ENCODE measurements around the gene SUMO2. TPM values are rescaled to one million over a fixed set of nuclear protein-coding genes. Genes with fewer than 3 reads are reported as not detected.
A peak's percentile ranks its signal among the peaks of the same experiment; 100 is the strongest.
"Not testable (repeated sequence)": the region's sequence is repeated elsewhere in the genome, so short reads cannot be mapped to it uniquely, and the experiment has no call there.

Gene SUMO2
- total and polyA plus RNA-seq, 2 donors from 2014 or later: 279 to 315 TPM

DNA sequence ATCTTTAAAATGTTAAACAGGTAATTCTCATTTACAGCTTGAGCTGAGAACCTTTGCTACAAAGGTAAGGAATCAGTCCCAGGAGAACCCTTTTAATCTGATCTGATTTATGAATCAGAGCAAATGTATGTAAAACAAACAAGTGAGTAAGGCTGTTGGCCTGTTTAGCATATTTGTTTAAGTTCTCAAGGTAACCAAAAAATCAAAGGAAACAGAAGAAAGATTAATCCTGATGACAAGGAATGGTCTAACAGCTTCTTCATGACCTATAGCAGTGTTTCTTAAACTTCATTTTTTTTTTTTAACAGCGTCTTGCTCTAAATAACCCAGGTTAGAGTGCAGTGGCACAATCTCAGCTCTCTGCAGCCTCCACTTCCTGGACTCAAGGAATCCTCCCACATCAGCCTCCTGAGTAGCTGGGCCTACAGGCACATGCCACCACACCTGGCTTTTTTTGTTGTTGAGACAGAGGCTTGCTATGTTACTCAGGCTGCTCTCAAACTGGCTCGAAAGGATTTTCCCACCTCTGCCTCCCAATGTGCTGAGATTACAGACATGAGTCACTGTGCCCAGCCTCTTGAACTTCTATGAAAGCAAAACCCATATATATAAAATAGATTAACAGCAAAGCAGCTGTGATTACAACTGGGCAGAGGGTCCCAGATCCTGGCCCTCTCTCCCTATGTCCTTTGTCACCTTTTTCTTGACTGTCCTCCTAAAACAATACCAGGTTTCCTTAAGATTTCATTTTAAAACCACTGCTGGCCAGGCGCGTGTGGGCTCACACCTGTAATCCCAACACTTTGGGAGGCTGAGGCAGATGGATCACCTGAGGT, 23.3 kb downstream of the SUMO2 start:
- H3K36me3 ChIP-seq (ENCODE audit: control insufficient read depth in 2 of 3, insufficient read depth in 3 of 3, low read length in 3 of 3): no peaks in the 10 kb centered on the region
- no peak for DNase-seq
- no peak overlapping the region for H3K27ac ChIP-seq (ENCODE audit: low read depth in 2 of 2, low read length in 2 of 2)
- no peak overlapping the region for H3K9ac ChIP-seq (ENCODE audit: low read length in 3 of 3)
- H3K27me3 ChIP-seq (ENCODE audit: control insufficient read depth, insufficient read depth, low read length): no peaks in the 10 kb centered on the region
- H3K9me3 ChIP-seq (ENCODE audit: control insufficient read depth in 2 of 3, insufficient read depth in 1 of 3, low read length in 3 of 3): no peaks in the 10 kb centered on the region
- H3K4me3 ChIP-seq (ENCODE audit: low read length in 3 of 3): no peak overlapping the region
- no peak for FAIRE-seq
- TF ChIP-seq, protein P1, sequence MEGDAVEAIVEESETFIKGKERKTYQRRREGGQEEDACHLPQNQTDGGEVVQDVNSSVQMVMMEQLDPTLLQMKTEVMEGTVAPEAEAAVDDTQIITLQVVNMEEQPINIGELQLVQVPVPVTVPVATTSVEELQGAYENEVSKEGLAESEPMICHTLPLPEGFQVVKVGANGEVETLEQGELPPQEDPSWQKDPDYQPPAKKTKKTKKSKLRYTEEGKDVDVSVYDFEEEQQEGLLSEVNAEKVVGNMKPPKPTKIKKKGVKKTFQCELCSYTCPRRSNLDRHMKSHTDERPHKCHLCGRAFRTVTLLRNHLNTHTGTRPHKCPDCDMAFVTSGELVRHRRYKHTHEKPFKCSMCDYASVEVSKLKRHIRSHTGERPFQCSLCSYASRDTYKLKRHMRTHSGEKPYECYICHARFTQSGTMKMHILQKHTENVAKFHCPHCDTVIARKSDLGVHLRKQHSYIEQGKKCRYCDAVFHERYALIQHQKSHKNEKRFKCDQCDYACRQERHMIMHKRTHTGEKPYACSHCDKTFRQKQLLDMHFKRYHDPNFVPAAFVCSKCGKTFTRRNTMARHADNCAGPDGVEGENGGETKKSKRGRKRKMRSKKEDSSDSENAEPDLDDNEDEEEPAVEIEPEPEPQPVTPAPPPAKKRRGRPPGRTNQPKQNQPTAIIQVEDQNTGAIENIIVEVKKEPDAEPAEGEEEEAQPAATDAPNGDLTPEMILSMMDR (IDR thresholded peaks at IDR 0.05; ENCODE audit: borderline replicate concordance, extremely low read depth, insufficient read depth): no peak
- intact Hi-C loops (cut with DNase I): no loop called here
- H3K4me1 ChIP-seq (ENCODE audit: control insufficient read depth in 2 of 3, insufficient read depth in 2 of 3, low read depth in 1 of 3, low read length in 3 of 3): peaks cover 0 to 5% (median 3%) of the 10 kb centered on the region in 3 donors

DNA sequence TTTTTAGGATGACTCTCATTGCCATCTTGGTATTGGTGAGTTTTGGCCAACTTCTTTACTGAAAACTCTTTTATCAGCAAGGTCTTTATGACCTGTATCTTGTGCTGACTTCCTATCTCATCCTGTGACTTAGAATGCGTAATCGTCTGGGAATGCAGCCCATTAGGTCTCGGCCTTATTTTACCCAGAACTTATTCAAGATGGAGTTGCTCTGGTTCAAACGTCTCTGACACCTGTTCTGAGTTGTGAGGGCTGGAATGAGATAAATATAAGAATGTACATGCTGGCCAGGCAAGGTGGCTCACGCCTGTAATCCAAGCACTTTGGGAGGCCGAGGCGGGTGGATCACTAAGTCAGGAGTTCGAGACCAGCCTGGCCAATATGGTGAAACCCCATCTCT, 24.3 kb downstream of the SUMO2 start:
- intact Hi-C loops (cut with DNase I); FAIRE-seq; DNase-seq: not testable (repeated sequence)

DNA sequence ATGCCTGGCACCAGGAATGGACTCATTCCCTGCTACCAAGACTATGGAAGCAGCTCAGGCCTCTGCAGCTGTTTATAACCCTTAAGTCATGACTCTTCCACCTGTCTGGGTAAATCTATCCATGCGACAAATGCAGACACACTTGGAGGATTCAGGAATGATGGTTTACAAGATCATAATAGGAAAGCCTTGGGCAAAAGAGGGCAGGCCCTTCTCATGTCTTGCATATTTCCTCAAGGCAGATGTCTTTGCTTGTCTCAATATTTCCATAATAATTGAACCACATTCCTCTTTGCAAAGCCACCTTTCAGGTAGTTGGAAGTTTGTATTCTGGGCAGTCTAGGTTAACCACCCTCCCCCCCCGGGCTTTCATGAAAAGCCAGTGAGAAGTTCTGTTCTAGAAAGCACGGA, 27.6 kb downstream of the SUMO2 start:
- no peak for FAIRE-seq
- Histone ChIP-seq H3K9me3 (ENCODE audit: control insufficient read depth in 2 of 3, insufficient read depth in 1 of 3, low read length in 3 of 3) (no peaks in the 10 kb centered on the region), H3K9ac (ENCODE audit: low read length in 3 of 3) (no peak overlapping the region), H3K36me3 (ENCODE audit: control insufficient read depth in 2 of 3, insufficient read depth in 3 of 3, low read length in 3 of 3) (no peaks in the 10 kb centered on the region), H3K27me3 (ENCODE audit: control insufficient read depth, insufficient read depth, low read length) (no peaks in the 10 kb centered on the region), H3K4me3 (ENCODE audit: low read length in 3 of 3) (no peak overlapping the region), H3K4me1 (ENCODE audit: control insufficient read depth in 2 of 3, insufficient read depth in 2 of 3, low read depth in 1 of 3, low read length in 3 of 3) (peaks cover 0 to 6% (median 5%) of the 10 kb centered on the region in 3 donors), H3K27ac (ENCODE audit: low read depth in 2 of 2, low read length in 2 of 2) (no peak overlapping the region)
- TF ChIP-seq, protein P1 (IDR thresholded peaks at IDR 0.05; ENCODE audit: borderline replicate concordance, extremely low read depth, insufficient read depth): no peak
- peak in 3 of 5 donors; percentile 19 to 58 (median 45) for DNase-seq
- intact Hi-C loops (cut with DNase I): no loop called here

More for the DNA sequence above, 24.3 kb downstream of the SUMO2 start:
- not testable (repeated sequence) for H3K9ac ChIP-seq (ENCODE audit: low read length in 3 of 3); H3K36me3 ChIP-seq (ENCODE audit: control insufficient read depth in 2 of 3, insufficient read depth in 3 of 3, low read length in 3 of 3); H3K27me3 ChIP-seq (ENCODE audit: control insufficient read depth, insufficient read depth, low read length); H3K9me3 ChIP-seq (ENCODE audit: control insufficient read depth in 2 of 3, insufficient read depth in 1 of 3, low read length in 3 of 3); H3K4me1 ChIP-seq (ENCODE audit: control insufficient read depth in 2 of 3, insufficient read depth in 2 of 3, low read depth in 1 of 3, low read length in 3 of 3); H3K27ac ChIP-seq (ENCODE audit: low read depth in 2 of 2, low read length in 2 of 2); H3K4me3 ChIP-seq (ENCODE audit: low read length in 3 of 3)

DNA sequence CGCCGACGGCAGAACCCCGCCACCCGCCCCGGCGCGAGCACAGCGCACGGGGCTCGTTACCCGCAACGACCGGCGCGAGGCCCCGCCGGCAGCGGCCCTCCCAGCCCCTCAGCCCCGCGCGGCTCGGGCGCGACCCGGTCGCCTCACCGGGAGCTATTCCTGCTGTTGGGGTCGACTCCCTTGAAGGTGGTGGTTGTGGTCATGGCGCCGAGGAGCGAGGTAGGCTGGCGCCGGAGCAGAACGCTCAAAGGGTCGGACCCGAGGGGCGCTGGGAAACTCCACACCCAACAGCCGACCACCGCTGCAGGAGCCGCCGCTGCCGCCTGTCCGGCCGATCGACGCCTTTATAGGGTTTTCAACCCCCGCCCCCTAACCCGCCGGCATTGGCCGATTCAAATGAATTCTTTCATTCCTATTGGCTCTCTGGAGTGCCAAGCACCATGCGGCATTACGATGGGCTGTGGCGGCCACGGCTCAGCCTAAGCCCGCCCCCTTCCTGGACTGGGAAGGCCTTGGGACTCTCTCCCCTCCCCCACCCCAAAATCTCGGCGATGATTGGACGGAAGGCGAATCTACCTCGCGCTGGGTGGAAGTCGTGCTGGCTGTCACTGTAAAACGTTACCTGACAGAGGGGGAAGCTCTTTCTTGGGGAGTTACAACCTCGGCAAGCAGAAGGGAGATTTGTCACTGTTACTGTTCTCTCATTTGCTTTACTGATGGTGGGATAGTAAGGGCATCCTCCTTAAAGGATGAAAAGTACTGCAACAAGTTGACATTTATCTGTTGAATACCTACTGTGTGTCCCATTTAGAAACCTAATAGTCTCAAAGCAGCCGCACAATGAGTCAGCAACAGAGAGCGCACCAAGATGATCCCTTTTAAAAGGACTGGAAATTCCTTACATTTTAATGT, 28.3 kb downstream of the SUMO2 start, which contains the start of gene JPT1:
Gene JPT1, minus strand, starts transcription at position 318 of the 912 bp plus-strand sequence. Its CDS starts 115 bp downstream, at position 203.
- peak; percentile 77 for FAIRE-seq
- intact Hi-C loops (cut with DNase I): no loop called here
- no peaks in the 10 kb centered on the region for H3K27me3 ChIP-seq (ENCODE audit: control insufficient read depth, insufficient read depth, low read length)
- no peaks in the 10 kb centered on the region for H3K36me3 ChIP-seq (ENCODE audit: control insufficient read depth in 2 of 3, insufficient read depth in 3 of 3, low read length in 3 of 3)
- H3K4me3 ChIP-seq (ENCODE audit: low read length in 3 of 3): peak within 1 kb of the TSS; percentile 67 to 82 (median 76)
- peak; percentile 99 to 100 (median 99) for DNase-seq
- no peaks in the 10 kb centered on the region for H3K9me3 ChIP-seq (ENCODE audit: control insufficient read depth in 2 of 3, insufficient read depth in 1 of 3, low read length in 3 of 3)
- H3K27ac ChIP-seq (ENCODE audit: low read depth in 2 of 2, low read length in 2 of 2): no peak within 1 kb of the TSS
- TF ChIP-seq, protein P1 (IDR thresholded peaks at IDR 0.05; ENCODE audit: borderline replicate concordance, extremely low read depth, insufficient read depth): no peak
- H3K9ac ChIP-seq (ENCODE audit: low read length in 3 of 3): peak within 1 kb of the TSS; percentile 29 to 59 (median 56)
- H3K4me1 ChIP-seq (ENCODE audit: control insufficient read depth in 2 of 3, insufficient read depth in 2 of 3, low read depth in 1 of 3, low read length in 3 of 3): peaks cover 0 to 9% (median 5%) of the 10 kb centered on the region in 3 donors
